Measurements from ENCODE around the gene EIF6.

DNA sequence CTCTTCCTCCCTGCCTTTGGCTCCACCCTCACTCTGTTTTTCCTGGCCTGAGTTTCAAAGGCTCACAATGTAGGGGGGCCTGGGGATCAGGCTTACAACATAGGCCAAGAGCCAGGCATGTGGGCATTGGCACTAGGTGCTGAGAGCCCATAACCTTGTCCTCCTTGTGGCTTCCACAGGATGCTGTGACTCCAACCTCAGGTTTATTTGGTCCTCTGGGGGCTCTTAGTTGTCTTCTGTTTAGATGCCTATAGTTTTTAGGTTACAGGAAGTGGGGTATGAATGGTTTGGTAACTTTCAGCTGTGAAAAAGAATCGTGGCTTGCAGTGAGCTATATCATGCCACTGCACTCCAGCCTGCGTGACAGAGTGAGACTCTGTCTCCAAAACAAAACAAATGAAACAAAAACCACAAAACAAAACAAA, 32.5 kb downstream of the EIF6 start:
- TF ChIP-seq, protein P1, sequence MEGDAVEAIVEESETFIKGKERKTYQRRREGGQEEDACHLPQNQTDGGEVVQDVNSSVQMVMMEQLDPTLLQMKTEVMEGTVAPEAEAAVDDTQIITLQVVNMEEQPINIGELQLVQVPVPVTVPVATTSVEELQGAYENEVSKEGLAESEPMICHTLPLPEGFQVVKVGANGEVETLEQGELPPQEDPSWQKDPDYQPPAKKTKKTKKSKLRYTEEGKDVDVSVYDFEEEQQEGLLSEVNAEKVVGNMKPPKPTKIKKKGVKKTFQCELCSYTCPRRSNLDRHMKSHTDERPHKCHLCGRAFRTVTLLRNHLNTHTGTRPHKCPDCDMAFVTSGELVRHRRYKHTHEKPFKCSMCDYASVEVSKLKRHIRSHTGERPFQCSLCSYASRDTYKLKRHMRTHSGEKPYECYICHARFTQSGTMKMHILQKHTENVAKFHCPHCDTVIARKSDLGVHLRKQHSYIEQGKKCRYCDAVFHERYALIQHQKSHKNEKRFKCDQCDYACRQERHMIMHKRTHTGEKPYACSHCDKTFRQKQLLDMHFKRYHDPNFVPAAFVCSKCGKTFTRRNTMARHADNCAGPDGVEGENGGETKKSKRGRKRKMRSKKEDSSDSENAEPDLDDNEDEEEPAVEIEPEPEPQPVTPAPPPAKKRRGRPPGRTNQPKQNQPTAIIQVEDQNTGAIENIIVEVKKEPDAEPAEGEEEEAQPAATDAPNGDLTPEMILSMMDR (conservative IDR thresholded peaks at IDR 0.05): no peak
- no peak for TF ChIP-seq EZH2 (IDR thresholded peaks at IDR 0.05; ENCODE audit: low read depth)

Measured in PC-9 (cell line).